Brain microvascular endothelial cell (primary cell): ENCODE data around the gene ABHD11.

Experiments
- DNase-seq: peaks from one replicate; pipeline ENCODE4 v3.0.0-alpha.2; 2020
- H3K27ac ChIP-seq: fragments of 250-450 bp; sonication (Bioruptor Pico); 2 replicates; pipeline ENCODE4 v1.5.1; 2020; ENCODE audit warnings: mild to moderate bottlenecking, moderate library complexity
- H3K27me3 ChIP-seq: fragments of 250-450 bp; sonication (Bioruptor Pico); replicated peaks from 2 replicates; pipeline ENCODE4 v1.5.1; 2020; ENCODE audit warnings: mild to moderate bottlenecking
- H3K36me3 ChIP-seq: fragments of 250-450 bp; sonication (Bioruptor Pico); replicated peaks from 2 replicates; pipeline ENCODE4 v1.5.1; 2020; ENCODE audit warnings: mild to moderate bottlenecking
- H3K4me3 ChIP-seq: 2 replicates; pipeline ENCODE4 v1.5.1; 2011; ENCODE audit warnings: low read depth, mild to moderate bottlenecking, control low read depth, low read length, moderate library complexity
- in situ Hi-C: cut with HindIII; loops from 2 replicates; pipeline ENCODE4 v1.10.0; 2017; ENCODE audit warnings: low sequenced_read_pairs, low pct_ligation_motif_present
- TF ChIP-seq, protein P1 (sequence below): IDR thresholded peaks from 2 replicates; pipeline ENCODE4 v1.5.1; 2011; ENCODE audit warnings: low read depth, mild to moderate bottlenecking, moderate library complexity, low read length, control low read depth, inconsistent platforms; ENCODE audit errors: missing control alignments

Gene ABHD11

DNA sequence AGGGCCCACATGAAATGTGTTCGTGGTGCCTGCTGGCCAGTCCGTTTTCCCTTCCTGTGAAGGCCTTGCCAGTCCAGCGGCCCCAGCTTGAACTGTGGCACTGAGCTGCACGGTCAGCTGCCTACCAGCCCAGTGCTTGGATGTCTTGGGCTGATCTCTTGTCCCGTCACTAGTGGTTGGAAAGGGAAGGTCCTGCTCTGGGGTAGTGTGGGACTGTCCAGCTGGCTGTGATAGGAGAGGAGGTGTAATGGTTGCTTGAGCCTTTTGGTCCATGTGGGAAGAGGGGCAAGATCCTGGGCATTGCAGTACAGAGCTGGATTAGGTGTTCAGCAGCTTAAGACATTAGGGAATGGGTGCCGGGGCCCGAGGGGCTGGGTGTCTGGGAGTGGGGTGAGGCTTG, 40.2 kb downstream of the ABHD11 start:
- no peak overlapping the region for H3K4me3 ChIP-seq
- H3K27me3 ChIP-seq = no peaks in the 10 kb centered on the region
- no peak overlapping the region for H3K27ac ChIP-seq
- TF ChIP-seq, protein P1, sequence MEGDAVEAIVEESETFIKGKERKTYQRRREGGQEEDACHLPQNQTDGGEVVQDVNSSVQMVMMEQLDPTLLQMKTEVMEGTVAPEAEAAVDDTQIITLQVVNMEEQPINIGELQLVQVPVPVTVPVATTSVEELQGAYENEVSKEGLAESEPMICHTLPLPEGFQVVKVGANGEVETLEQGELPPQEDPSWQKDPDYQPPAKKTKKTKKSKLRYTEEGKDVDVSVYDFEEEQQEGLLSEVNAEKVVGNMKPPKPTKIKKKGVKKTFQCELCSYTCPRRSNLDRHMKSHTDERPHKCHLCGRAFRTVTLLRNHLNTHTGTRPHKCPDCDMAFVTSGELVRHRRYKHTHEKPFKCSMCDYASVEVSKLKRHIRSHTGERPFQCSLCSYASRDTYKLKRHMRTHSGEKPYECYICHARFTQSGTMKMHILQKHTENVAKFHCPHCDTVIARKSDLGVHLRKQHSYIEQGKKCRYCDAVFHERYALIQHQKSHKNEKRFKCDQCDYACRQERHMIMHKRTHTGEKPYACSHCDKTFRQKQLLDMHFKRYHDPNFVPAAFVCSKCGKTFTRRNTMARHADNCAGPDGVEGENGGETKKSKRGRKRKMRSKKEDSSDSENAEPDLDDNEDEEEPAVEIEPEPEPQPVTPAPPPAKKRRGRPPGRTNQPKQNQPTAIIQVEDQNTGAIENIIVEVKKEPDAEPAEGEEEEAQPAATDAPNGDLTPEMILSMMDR = no peak
- DNase-seq = no peak
- H3K36me3 ChIP-seq = peaks cover 67% of the 10 kb centered on the region
- in situ Hi-C loops = no loop called here

DNA sequence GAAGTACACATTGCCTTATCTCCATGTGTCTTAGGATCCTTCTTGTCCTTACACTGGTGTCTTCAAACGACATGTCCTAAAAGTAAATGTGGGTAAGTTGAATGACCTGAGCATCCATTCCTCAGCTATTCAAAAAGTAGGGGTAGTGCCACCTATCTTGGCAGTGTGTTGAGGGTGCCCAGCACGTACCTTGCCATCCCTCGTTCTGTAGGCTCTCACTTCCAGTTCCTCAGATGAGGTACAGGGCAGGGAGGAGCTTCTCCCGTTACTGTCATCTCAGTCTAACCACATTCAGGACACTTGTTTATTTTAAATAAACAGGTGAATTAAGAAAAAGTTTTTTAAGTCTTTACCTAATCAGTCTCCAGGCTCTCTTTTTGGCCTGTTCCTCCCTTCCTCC, 42.2 kb downstream of the ABHD11 start:
- in situ Hi-C loops = no loop called here
- H3K27ac ChIP-seq = no peak overlapping the region
- no peaks in the 10 kb centered on the region for H3K27me3 ChIP-seq
- H3K36me3 ChIP-seq = peaks cover 55% of the 10 kb centered on the region
- TF ChIP-seq, protein P1 = no peak
- H3K4me3 ChIP-seq = no peak overlapping the region
- DNase-seq = no peak

DNA sequence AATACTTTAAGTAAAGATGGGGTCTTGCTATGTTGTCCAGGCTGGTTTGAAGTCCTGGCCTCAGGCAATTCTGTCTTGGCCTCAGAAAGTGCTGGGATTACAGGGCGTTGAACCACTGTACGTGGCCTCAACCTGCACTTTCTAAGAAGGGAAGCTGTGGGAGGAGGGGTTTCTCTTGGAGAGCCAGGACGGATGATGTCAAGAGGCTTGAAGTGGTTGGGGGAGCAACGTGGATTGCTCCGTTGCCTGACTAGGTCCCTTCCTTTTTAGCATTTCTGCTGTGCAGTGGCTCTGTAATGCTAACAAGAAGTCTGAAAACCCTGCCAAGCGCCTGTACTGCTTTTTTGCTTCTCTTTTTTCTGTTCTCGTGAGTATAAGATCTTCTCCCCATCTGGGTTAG, 48.0 kb downstream of the ABHD11 start:
- H3K27ac ChIP-seq = no peak overlapping the region
- in situ Hi-C loops = no loop called here
- DNase-seq = no peak
- no peaks in the 10 kb centered on the region for H3K27me3 ChIP-seq
- TF ChIP-seq, protein P1 = no peak
- H3K4me3 ChIP-seq = no peak overlapping the region
- H3K36me3 ChIP-seq = peaks cover 53% of the 10 kb centered on the region

DNA sequence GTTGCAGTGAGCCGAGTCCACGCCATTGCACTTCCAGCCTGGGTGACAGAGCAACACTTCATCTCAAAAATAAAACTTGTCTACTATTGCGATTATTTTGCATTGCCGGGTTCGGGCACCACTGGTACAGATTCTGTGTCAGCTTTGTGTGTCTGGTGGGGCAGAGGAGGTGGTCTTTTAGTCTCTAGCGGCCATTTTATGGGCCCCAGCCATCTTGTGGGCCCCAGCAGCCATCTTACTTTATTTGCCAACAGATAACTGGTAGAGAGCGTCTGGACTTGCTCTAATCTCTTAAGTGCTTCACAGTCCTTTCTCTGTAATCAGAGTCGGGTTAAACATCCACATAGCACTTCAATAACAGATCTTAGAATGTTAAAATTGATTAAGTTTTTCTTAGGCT, 50.3 kb downstream of the ABHD11 start:
- H3K36me3 ChIP-seq = peaks cover 43% of the 10 kb centered on the region
- H3K27ac ChIP-seq = no peak overlapping the region
- in situ Hi-C loops = no loop called here
- TF ChIP-seq, protein P1 = no peak
- H3K27me3 ChIP-seq = no peaks in the 10 kb centered on the region
- no peak overlapping the region for H3K4me3 ChIP-seq
- no peak for DNase-seq
